Hematopoietic multipotent progenitor cell treated with erythropoietin and hydrocortisone succinate and interleukin-3 and kit ligand, for 8 days (in vitro differentiated cells): ENCODE measurements around the gene ADAMTS18.
"Not testable (repeated sequence)": the region's sequence is repeated elsewhere in the genome, so short reads cannot be mapped to it uniquely, and the experiment has no call there.

Source experiments
- DNase-seq: peaks from one replicate; pipeline ENCODE4 v3.0.0-alpha.2; 2015

ADAMTS18 gene

GRCh38 chr16:77324729-77325128, 110.1 kb downstream of the ADAMTS18 start:
- DNase-seq, result no peak

DNA sequence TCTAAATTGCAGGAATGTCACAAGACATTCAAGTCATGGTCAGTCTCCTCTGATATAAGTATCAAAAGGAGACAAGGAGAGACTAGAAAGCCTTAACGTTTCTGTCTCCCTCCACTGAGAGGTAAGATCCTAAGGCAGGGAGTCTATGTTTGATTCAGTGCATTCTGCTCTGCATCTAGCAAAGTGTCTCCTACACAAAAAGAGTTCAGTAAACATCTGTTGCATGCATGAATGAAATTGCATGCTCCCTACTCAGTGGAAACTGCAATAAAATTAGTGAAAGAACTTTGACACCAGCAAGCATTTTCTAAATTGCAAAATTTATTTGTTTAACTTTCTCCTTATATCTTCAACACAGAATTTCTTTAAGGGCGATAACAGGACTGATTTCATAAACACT, 111.1 kb downstream of the ADAMTS18 start:
- DNase-seq, result no peak

DNA sequence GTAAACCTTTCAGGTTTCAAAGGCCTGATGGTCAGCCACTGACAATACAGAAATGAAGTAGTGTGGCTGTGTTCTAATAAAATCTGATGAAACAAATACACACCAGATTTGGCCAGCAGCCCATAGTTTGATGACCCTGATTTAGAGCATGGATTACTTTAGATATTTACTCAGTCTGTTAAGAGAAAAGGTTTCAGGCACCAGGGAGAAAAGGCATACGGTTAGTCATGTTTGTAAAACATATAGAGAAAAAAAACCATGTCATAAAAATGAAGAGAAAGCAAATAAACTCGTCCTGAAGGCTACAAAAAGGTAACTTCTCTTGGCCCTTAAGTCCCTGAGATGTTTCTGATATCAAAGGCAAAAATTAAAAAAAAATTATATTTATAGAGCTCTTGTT, 112.1 kb downstream of the ADAMTS18 start:
- DNase-seq, result no peak

GRCh38 chr16:77317059-77317458, 117.8 kb downstream of the ADAMTS18 start:
- no peak for DNase-seq

- DNase-seq, result no peak
Measured at GRCh38 chr16:77310877-77311276, 124.0 kb downstream of the ADAMTS18 start.

GRCh38 chr16:77308163-77308561, 126.7 kb downstream of the ADAMTS18 start:
- DNase-seq, result no peak

DNA sequence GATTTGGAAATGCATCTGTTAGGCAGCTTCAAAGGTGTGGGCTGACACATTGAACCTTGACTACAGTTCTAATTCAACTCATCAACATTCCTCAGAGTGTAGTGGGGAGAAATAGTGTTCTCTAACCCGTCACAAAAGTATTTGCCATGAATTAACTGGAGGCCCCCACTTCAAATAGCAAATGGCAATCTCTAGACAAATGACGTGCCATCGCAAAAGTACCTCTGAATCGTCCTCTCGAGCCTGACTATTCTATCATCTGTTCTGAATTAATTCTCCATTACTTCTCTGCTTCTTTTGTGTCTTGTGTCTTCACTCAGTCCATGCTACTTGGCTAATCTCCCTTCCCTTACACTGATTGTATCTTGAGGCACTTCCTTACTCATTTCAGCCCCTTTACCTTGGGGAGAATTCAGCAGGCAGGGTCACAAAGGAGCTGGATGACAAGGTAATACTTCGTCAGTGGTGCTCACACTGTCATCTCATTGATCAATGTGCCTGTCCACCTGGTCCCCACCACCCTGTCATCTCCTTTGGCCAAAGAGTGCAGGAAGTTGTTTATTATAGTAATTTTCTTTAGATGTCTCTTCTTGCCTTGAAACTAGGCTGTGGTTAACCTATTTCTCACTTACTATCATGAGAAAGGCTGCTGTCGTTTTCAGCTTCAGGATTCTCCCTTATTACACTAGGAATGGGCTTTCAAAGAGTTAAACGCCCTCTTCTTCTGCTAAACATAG, 127.2 kb downstream of the ADAMTS18 start:
- DNase-seq, result no peak

GRCh38 chr16:77306075-77306474, 128.8 kb downstream of the ADAMTS18 start:
- no peak for DNase-seq

DNA sequence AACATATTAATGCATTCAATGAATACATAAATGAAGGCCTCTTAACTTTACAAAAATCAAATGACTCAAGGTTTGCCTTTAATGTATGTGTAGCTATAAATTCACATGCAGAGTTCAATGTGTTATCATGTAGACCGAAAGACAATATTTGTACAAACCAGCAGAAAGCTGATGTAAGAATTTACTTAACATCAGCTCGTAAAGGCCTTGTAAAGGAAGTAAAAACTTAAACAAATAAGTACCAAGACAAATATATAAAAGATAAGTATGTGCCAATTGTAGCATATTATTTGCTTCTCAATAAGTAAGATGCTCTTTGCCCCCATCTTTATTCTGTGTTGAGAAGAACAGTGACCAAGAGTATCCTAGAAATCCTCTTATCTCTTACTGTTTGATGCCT, 130.0 kb downstream of the ADAMTS18 start:
- DNase-seq, result no peak

DNA sequence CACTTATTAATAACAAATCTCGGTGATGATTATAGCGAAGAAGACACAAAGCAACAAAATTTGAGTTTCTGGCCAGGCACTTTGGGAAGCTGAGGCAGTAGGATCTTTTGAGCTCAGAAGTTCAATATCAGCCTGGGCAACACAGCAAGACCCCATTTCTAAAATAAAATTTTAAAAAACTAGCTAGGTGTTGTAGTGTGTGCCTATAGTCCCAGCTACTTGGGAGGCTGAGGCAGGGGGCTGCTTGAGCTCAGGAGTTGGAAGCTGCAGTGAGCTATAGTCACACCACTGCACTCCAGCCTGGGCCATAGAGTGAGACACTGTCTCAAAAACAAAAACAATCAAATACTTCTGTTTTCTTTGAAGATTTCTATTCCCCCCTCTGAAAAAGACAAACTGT, 130.7 kb downstream of the ADAMTS18 start:
- DNase-seq, result no peak

DNA sequence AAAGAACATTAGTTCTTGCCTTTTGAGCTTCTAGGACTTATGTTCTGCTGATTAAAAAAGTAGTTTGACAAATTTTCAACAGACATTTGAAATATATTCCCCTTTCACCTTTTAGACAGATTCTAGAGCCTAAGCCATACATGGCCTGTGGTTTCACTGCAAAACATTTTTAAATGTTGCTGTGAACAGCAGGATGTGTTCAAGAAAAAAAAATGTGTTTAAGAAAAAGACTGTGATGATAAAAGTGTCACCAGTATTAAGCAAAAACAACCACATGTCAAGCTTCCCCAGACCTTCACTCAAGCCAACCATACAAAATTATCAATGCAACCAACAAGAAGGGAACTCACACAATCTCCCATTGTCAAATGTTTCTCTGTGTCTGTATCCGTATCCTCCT, 132.2 kb downstream of the ADAMTS18 start:
- DNase-seq, result no peak

GRCh38 chr16:77302249-77302648, 132.6 kb downstream of the ADAMTS18 start:
- DNase-seq, result no peak

- no peak for DNase-seq
Measured at GRCh38 chr16:77300256-77300655, 134.6 kb downstream of the ADAMTS18 start.

DNA sequence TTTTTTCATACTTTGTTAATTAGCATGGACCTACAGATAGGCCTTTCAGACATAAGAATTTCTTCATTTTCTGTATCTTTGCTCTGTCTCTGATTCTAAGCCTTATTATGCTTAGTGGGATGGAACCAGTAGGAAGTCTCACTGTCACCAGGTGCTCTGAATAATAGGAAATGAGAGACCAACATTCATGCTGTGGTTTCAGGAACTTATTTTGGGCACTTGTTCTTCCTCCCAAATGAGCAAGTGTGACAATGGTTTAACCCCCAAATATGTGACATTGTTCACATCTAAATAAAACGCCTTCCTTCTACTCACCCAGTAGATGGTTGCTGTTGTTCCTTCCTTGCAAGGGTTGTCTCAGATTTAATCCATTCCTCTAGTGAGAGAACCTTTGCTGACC, 135.4 kb downstream of the ADAMTS18 start:
- no peak for DNase-seq

DNA sequence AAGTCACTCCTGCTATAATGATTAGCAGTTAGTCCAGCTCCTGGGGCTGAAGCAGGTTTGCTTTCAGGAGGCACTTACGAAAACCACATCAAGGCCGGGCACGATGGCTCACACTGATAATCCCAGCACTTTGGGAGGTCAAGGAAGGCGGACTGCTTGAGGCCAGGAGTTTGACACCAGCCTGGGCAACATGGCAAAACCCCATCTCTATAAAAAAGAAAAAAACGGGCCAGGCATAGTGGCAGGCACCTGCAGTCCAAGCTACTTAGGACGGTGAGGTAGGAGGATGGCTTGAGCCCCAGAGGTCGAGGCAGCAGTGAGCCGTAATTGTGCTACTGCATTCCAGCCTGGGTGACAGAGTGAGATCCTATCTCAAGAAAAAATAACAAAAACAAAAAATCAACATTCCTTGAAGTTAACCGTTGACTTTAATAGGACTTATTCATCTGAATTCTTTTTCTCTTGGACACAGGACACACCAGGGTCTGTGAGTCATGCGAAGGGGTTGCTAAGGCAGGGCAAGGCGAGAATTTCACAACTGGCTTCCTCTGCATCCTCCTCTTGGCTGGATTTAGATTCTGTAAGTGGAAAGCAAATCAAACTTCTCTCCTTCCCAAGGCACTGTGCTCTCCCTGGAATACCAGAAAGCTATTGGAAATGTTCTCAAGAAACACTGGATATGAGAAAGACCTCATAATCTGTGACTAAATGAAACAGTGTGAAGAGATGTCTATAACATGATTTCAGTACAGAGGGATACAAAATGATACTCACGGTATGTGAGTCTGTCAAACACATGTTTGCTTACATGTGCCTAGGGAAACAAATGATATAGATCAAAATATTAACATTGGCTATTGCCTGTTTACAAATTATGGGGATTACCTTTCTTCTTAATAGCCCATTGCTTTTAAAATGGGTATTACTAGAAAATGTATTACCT, 136.1 kb downstream of the ADAMTS18 start:
- no peak for DNase-seq

GRCh38 chr16:77297996-77298395, 136.8 kb downstream of the ADAMTS18 start:
- no peak for DNase-seq

- DNase-seq, result no peak
Measured at GRCh38 chr16:77295896-77296295, 138.9 kb downstream of the ADAMTS18 start.

DNA sequence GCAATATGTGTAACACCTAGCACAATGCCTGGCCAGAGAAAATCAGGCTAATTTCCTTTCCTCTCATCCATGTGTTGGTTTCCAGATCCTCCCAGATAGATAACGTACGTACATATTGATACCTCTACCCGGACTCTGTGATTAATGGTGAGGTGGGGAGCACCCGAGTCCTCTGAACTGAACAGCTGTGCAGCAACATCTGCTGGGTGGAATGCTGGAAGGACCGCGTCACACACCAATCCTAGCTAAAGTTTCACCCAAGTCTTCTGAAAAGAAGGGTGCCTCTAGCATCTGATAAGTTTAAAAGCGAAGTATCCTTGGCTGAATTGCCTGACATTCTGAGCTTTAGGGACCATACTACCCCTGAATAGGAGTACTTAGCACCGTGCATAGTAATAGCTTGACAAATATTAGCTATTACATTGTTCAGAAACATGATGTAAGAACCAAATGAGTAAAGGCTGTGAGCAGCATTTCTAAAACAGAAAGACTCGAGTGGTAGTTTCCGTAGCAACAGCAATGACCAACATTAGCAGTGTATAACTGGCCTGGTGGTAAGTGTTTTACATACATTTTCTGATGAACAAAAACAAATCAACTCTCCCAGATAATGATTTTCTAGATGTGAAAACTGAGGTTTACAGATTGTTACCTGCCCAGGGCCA, 144.3 kb downstream of the ADAMTS18 start:
- no peak for DNase-seq

DNA sequence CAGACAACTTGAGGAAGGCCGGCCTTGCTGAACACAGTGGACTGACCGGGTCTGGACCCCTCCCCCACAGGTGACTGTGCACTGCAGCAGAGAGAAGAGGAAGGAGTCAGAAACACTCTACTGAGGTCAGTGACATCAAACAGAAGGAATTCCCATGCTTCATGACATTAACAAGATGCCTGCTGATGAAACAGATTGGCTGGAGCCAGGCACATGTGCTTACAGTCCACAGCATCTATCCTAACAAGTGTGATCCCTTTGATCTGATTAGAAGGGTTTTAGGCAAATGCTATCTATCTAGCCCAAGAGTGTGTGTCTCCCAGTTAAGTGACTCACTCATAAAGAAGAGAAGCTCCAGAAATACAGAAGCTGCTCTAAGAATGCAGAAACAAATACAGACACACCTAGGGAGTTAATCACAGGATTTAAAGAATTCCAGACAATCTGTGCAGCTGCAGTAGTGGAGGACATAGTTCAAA, 145.5 kb downstream of the ADAMTS18 start:
- DNase-seq, result no peak

DNA sequence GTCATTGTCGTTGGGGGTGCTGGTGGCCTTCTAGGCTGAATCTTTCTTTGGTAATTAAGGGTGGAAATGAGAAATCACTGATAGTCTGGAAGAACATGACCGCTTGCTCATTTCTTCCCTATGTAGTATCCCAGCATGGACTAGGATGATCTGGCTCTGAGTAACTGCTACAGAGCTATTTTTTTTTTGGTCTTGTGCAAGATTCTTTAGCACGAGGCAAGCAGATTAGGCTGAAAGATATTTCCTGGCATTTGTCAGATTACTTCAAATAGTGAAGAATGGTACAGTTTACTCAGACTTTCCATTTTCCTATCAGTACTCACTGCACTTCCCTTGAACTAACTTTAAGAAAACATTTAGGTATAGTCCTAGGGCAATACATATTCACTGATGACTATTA, 146.6 kb downstream of the ADAMTS18 start:
- DNase-seq, result no peak

DNA sequence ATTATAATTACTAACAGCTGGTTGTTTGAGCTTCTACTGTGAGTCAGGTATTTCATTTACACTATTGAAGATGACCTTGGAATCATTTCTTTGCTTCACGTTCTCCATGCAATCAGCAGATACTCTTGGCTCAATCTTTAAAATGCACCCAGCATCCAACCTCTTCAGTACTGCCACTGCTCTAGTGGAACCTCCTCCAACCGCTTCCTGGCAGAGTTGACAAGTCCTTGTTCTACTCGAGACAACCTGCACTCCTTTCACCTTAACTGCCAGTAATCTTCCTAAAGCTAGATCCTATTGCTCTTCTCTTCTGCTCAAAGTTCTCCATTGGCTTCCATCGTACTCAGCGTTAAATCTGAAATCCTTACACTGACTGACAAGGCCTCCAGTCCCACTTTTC, 149.2 kb downstream of the ADAMTS18 start:
- DNase-seq, result no peak

DNA sequence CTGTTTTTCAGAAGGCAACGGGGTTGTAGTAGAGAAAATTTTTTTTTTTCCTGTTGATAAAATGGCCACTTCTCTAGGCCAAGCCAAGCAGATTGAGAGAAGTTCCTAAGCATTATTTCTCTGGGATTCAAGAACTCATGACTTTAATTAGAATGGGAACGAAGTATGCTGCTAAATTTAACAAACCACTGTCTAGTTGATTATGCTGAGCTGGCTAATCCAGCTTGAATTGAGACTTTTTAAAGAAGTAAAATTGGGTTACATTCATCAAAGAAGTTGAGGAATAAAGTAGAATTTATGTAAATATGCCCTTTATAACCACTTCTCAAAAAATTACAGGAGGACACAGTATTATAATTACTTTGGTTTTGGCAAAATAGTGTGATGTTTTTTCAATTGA, 152.5 kb downstream of the ADAMTS18 start:
- DNase-seq, result no peak

DNA sequence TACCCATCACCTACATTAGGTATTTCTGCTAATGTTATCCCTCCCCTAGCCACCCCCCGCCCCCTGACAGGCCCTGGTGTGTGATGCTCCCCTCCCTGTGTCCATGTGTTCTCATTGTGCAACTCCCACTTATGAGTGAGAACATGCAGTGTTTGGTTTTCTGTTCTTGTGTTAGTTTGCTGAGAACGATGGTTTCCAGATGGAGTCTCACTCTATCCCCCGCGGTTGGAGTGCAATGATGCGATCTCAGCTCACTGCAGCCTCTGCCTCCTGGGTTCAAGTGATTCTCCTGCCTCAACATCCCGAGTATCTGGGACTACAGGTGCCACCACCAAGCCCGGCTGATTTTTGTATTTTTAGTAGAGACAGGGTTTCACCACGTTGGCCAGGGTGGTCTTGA, 155.5 kb downstream of the ADAMTS18 start:
- DNase-seq, result not testable (repeated sequence)

DNA sequence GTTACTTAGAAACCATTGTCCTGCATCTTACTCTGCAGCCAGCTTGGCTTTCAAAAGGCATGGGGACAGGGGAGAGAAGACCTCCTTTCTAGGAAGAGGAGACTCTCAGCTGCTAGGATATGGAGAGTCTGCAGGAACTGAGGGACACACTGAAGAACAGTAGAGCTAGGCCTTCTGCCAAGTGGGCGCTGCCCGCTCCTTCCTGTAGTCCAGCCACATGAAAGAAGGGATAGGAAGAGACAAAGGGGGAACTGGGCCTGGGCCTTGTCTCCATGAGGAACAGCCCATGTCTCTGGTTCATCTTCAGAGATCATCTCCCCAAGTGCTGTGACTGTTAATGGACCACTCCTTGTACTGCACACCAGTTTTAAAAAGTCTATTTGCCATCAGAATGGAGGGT, 157.3 kb downstream of the ADAMTS18 start:
- no peak for DNase-seq
